ENCODE data around the gene IFFO2. TPM values are rescaled to one million over a fixed set of nuclear protein-coding genes. Genes with fewer than 3 reads are reported as not detected.

The IFFO2 gene
- total and polyA plus RNA-seq, 7 donors, result 1.2 to 35.0 (median 8.6) TPM

DNA sequence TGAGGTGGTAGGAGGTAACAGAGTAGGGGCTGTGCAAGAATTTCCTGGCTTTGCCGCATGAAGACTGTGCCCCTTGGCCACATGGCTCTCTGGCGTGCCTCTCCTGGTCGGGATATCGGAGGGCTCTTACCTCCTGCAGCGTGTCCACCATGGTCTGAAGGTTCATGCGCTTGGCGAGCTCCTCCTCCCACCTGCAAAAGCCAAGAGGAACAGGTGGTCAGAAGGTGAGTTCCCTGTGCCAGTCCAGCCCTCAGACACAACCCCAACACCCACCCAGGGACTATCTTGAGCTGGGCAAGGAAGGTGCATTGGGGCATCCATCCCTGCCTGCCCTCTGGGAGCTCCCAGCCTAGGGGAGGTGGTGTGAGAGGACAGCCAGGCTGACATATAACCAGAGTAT, 35.5 kb downstream of the IFFO2 start:
- 93 to 96% methylated on average over 7 of the region's 7 CpGs for WGBS, 2 donors

DNA sequence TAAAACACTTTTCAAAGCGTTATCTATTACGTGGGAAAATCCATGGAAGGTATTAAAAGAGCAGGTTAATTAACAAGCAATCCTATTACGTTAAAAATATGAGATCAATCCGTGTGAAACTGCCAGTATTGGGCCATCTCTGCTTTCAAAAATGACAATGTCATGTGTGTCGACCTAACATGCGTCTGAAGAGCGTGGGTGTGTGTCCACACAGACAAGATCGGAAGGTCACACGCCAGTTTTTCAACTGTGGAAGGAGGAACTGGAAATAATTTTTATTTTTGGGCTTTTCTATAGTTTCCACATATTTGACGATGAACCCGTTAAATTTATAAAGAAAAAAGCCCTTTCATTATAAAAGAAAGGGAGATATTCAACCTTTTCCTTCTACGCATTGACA, 36.5 kb downstream of the IFFO2 start:
- H3K9me3 ChIP-seq, result no peaks in the 10 kb centered on the region
- H3K27ac ChIP-seq, result peak overlapping the region in 1 of 4 donors; percentile 5
- DNase-seq, result no peak
- 88 to 94% methylated on average over 12 of the region's 12 CpGs for WGBS, 2 donors
- H3K4me1 ChIP-seq, result peaks cover 0 to 42% (median 39%) of the 10 kb centered on the region in 4 donors
- H3K27me3 ChIP-seq, result no peaks in the 10 kb centered on the region
- intact Hi-C loops (cut with DNase I), result loop anchor here (5.0 kb wide), 1 partner anchor 152 kb away; no protein-coding TSS in a partner anchor
- no peak overlapping the region for H3K4me3 ChIP-seq
- no peak for TF ChIP-seq POLR2AphosphoS5 (IDR thresholded peaks at IDR 0.05)
- TF ChIP-seq, protein P1, sequence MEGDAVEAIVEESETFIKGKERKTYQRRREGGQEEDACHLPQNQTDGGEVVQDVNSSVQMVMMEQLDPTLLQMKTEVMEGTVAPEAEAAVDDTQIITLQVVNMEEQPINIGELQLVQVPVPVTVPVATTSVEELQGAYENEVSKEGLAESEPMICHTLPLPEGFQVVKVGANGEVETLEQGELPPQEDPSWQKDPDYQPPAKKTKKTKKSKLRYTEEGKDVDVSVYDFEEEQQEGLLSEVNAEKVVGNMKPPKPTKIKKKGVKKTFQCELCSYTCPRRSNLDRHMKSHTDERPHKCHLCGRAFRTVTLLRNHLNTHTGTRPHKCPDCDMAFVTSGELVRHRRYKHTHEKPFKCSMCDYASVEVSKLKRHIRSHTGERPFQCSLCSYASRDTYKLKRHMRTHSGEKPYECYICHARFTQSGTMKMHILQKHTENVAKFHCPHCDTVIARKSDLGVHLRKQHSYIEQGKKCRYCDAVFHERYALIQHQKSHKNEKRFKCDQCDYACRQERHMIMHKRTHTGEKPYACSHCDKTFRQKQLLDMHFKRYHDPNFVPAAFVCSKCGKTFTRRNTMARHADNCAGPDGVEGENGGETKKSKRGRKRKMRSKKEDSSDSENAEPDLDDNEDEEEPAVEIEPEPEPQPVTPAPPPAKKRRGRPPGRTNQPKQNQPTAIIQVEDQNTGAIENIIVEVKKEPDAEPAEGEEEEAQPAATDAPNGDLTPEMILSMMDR (IDR thresholded peaks at IDR 0.05), result no peak
- no peak for TF ChIP-seq POLR2A (IDR thresholded peaks at IDR 0.05)
- TF ChIP-seq EP300 (IDR thresholded peaks at IDR 0.05), result no peak
- H3K36me3 ChIP-seq, result peaks cover 0 to 39% (median 11%) of the 10 kb centered on the region in 4 donors

More for the DNA sequence above, 35.5 kb downstream of the IFFO2 start:
- intact Hi-C loops (cut with DNase I), result loop anchor here (5.0 kb wide), 1 partner anchor 151 kb away; no protein-coding TSS in a partner anchor
- H3K4me3 ChIP-seq, result no peak overlapping the region
- DNase-seq, result no peak
- TF ChIP-seq, protein P1 (IDR thresholded peaks at IDR 0.05), result no peak
- TF ChIP-seq POLR2AphosphoS5 (IDR thresholded peaks at IDR 0.05) (no peak), POLR2A (IDR thresholded peaks at IDR 0.05) (no peak), EP300 (IDR thresholded peaks at IDR 0.05) (no peak)
- no peaks in the 10 kb centered on the region for H3K27me3 ChIP-seq
- H3K36me3 ChIP-seq, result peaks cover 0 to 29% (median 8%) of the 10 kb centered on the region in 4 donors
- peak overlapping the region; percentile 92 to 98 (median 93) for H3K27ac ChIP-seq
- peaks cover 0 to 47% (median 40%) of the 10 kb centered on the region in 4 donors for H3K4me1 ChIP-seq
- no peaks in the 10 kb centered on the region for H3K9me3 ChIP-seq

DNA sequence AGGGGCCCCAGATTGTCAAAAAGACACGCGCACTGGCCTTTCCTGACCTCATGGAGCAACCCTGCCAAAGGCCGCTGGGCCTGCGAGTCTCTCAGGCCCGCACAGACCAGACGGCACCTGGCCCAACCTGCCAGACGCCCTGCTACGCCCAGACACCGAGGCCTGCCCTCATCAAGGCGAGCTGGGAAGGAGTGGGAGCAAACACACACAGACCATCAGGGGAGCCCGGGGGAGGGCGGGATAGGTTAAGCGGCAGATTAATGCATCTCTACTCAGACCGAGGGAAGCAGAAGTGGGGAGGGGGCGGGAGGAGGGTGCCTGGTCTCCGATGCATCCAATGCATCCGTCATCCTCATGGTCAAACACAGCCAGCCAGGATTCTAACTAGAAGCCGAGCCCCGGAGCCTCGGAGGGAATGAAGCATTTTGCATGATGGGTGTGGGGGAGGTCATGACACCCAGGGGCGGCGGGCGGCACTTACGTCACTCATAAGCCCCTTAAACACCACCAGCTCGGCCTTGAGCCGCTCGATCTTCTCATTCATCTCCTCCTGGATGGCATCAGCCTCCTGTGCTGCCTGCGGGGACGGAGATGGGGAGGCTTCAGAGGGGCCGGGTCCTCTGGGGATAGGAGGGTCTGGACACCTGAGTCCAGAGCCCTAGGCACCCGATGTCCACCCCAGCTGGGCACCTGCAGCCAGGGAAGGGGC, 37.1 kb downstream of the IFFO2 start:
- 93 to 94% methylated on average over 31 of the region's 31 CpGs for WGBS, 2 donors
- Histone ChIP-seq H3K36me3 (peaks cover 0 to 42% (median 11%) of the 10 kb centered on the region in 4 donors), H3K4me1 (peaks cover 0 to 36% (median 35%) of the 10 kb centered on the region in 4 donors), H3K9me3 (no peaks in the 10 kb centered on the region), H3K27me3 (no peaks in the 10 kb centered on the region), H3K27ac (peak overlapping the region in 1 of 4 donors; percentile 5), H3K4me3 (no peak overlapping the region)
- TF ChIP-seq EP300 (IDR thresholded peaks at IDR 0.05), result no peak
- TF ChIP-seq POLR2AphosphoS5 (IDR thresholded peaks at IDR 0.05), result no peak
- no peak for TF ChIP-seq POLR2A (IDR thresholded peaks at IDR 0.05)
- TF ChIP-seq, protein P1 (IDR thresholded peaks at IDR 0.05), result no peak
- DNase-seq, result no peak
- intact Hi-C loops (cut with DNase I), result no loop called here

DNA sequence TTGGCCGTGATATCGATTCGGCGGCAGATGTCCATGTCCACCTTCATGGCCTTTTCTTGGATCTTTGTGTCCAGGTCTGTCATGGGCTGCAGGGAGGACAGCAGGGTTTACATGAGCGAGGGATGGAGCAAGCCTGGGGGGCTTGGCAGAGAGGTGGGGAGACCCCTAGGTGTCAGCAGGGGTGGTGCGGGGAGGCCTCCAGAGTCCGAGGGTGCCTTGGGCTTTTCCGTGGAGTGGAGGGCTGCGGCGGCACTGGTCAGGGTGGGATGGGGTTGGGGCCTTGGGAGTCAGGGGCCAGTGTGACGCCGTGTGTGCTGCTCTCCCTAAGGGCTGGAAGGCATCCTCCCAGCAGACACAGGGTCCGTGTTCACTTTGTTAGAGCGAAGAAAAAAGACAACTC, 38.1 kb downstream of the IFFO2 start:
- DNase-seq, result no peak
- TF ChIP-seq POLR2AphosphoS5 (IDR thresholded peaks at IDR 0.05) (no peak), POLR2A (IDR thresholded peaks at IDR 0.05) (no peak), EP300 (IDR thresholded peaks at IDR 0.05) (no peak)
- TF ChIP-seq, protein P1 (IDR thresholded peaks at IDR 0.05), result no peak
- intact Hi-C loops (cut with DNase I), result no loop called here
- WGBS, 2 donors, result 96 to 97% methylated on average over 14 of the region's 14 CpGs
- Histone ChIP-seq H3K9me3 (no peaks in the 10 kb centered on the region), H3K36me3 (peaks cover 0 to 42% (median 11%) of the 10 kb centered on the region in 4 donors), H3K27me3 (no peaks in the 10 kb centered on the region), H3K27ac (peak overlapping the region in 1 of 4 donors; percentile 7), H3K4me3 (no peak overlapping the region), H3K4me1 (peaks cover 0 to 29% (median 28%) of the 10 kb centered on the region in 4 donors)
